Keratinocyte (primary cell): ENCODE data around the gene CLSTN1.

Source experiments
- CTCF ChIP-seq, 3 experiments: IDR thresholded peaks in 1 of 3; conservative IDR thresholded peaks in 1 of 3; optimal IDR thresholded peaks in 1 of 3; 2 replicates in 2 of 3; 3 replicates in 1 of 3; pipeline versions ENCODE3 to v1.5.1; 2011; ENCODE audit warnings: low read length in 3 of 3, mild to moderate bottlenecking in 3 of 3, moderate library complexity in 2 of 3, control low read depth in 1 of 3, inconsistent platforms in 1 of 3; ENCODE audit not compliant: insufficient read depth in 2 of 3; ENCODE audit errors: extremely low read depth in 1 of 3
- EZH2 ChIP-seq: IDR thresholded peaks from one replicate; pipeline ENCODE4 v1.6.1; 2012; ENCODE audit warnings: inconsistent platforms, mild to moderate bottlenecking, low read length, moderate library complexity

GRCh38 chr1:9758559-9759121, 65.1 kb downstream of the CLSTN1 start:
- TF ChIP-seq EZH2 (no peak), CTCF (optimal IDR thresholded peaks at IDR 0.05 in 1 of 3, IDR thresholded peaks at IDR 0.05 in 1 of 3, conservative IDR thresholded peaks at IDR 0.05 in 1 of 3; ENCODE audit: extremely low read depth in 1 of 3, insufficient read depth in 2 of 3, low read length in 3 of 3) (no peak)
